K562 (cell line): ENCODE results near the gene MAP3K4. TPM values are rescaled to one million over a fixed set of nuclear protein-coding genes. Genes with fewer than 3 reads are reported as not detected.

Source experiments
- ATAC-seq: fragments of 200-7000 bp; cut with Tn5 transposase; 3 replicates; pipeline ENCODE4 v1.9.1; 2020; ENCODE audit warnings: moderate library complexity
- BruUV-seq: library from RNA; stranded (reverse); fragments of 400-500 nt; replicated peaks from 2 replicates; lab custom pipeline; 2021; lab: Mats Ljungman, UMichigan
- CTCF ChIA-PET: fragments of 300-600 bp; formaldehyde crosslinking; extraction: SDS; loops from one replicate; lab custom pipeline; 2021; ENCODE audit warnings: low intra/inter-chr PET ratio; lab: Yijun Ruan, JAX
- POLR2A ChIA-PET: fragments of 300-600, 350-650 bp; sonication (Branson Sonifier 250); formaldehyde crosslinking; extraction: SDS; loops from one replicate; lab custom pipeline; 2021; ENCODE audit warnings: antibody characterized with exemption, inconsistent platforms; lab: Yijun Ruan, JAX
- DNase-seq, 4 experiments: peaks; one replicate each; pipeline versions ENCODE4 v3.0.0 to v3.0.0-alpha.2; 2011 to 2018; ENCODE audit warnings: low spot score in 3 of 4, mixed read lengths in 3 of 4; ENCODE audit errors: extremely low read depth in 1 of 4
- FAIRE-seq: peaks from 2 replicates; lab custom pipeline; 2011; peaks lifted over from hg19 to GRCh38; lab: Jason Lieb, UNC
- H2AFZ ChIP-seq: 2 replicates; pipeline ENCODE4 v1.6.0; 2011; ENCODE audit warnings: low read depth, low read length, control low read depth, inconsistent platforms
- H3K27ac ChIP-seq: fragments of 200-600 bp; 3 replicates; pipeline ENCODE4 v1.8.0; 2011; ENCODE audit warnings: low read depth, mild to moderate bottlenecking, control low read depth, inconsistent platforms, low read length, moderate library complexity, mixed read lengths; ENCODE audit errors: extremely low read depth
- H3K27me3 ChIP-seq, 2 experiments: fragments of 300-600 bp in 1 of 2; 2 replicates in 1 of 2; 3 replicates in 1 of 2; pipeline versions ENCODE4 v1.6.0 to v1.8.0; 2011; ENCODE audit warnings: inconsistent platforms in 2 of 2, low read length in 2 of 2, mild to moderate bottlenecking in 1 of 2, mixed read lengths in 1 of 2, moderate library complexity in 1 of 2; ENCODE audit not compliant: control insufficient read depth in 2 of 2, insufficient read depth in 2 of 2
- H3K36me3 ChIP-seq: fragments of 300-600 bp; 3 replicates; pipeline ENCODE4 v1.8.0; 2011; ENCODE audit warnings: mild to moderate bottlenecking, low read length, inconsistent platforms; ENCODE audit not compliant: control insufficient read depth, insufficient read depth
- H3K4me1 ChIP-seq, 2 experiments: fragments of 200-600 bp in 1 of 2; replicated peaks in 1 of 2; 2 replicates in 1 of 2; 3 replicates in 1 of 2; pipeline versions ENCODE4 v1.5.1 to v1.8.0; 2011; ENCODE audit warnings: inconsistent platforms in 2 of 2, low read length in 2 of 2, mild to moderate bottlenecking in 1 of 2, mixed read lengths in 1 of 2, moderate library complexity in 1 of 2; ENCODE audit not compliant: control insufficient read depth in 2 of 2, insufficient read depth in 2 of 2
- H3K4me2 ChIP-seq: 2 replicates; pipeline ENCODE4 v1.6.1; 2011; ENCODE audit warnings: low read length, control low read depth, inconsistent platforms, mixed read lengths; ENCODE audit not compliant: insufficient read depth
- H3K4me3 ChIP-seq: fragments of 200-600 bp; sonication (generic), shearing (Covaris generic); 2 replicates; pipeline ENCODE4 v1.5.1; 2016; ENCODE audit warnings: control low read depth, inconsistent platforms
- H3K79me2 ChIP-seq: fragments of 200-600 bp; 3 replicates; pipeline ENCODE4 v1.8.0; 2011; ENCODE audit warnings: low read length, inconsistent platforms; ENCODE audit not compliant: control insufficient read depth, insufficient read depth
- H3K9ac ChIP-seq, 2 experiments: 2 replicates each; pipeline versions ENCODE4 v1.6.0 to v1.6.1; 2011; ENCODE audit warnings: low read depth in 2 of 2, low read length in 2 of 2, control low read depth in 1 of 2, inconsistent platforms in 1 of 2, mild to moderate bottlenecking in 1 of 2, mixed read lengths in 1 of 2; ENCODE audit not compliant: insufficient read depth in 1 of 2
- H3K9me1 ChIP-seq: one replicate; pipeline ENCODE4 v1.6.0; 2011; ENCODE audit warnings: inconsistent platforms, mild to moderate bottlenecking, low read length, moderate library complexity; ENCODE audit not compliant: control insufficient read depth, insufficient read depth
- H3K9me3 ChIP-seq: replicated peaks from 2 replicates; pipeline ENCODE4 v1.5.1; 2011; ENCODE audit warnings: low read depth, low read length, inconsistent platforms; ENCODE audit not compliant: control insufficient read depth, insufficient read depth
- H4K20me1 ChIP-seq: replicated peaks from 2 replicates; pipeline ENCODE4 v1.6.1; 2011; ENCODE audit warnings: low read length, inconsistent platforms, mixed read lengths; ENCODE audit not compliant: control insufficient read depth, insufficient read depth
- BRD4 ChIP-seq: fragments of 200-600 bp; sonication (generic); IDR thresholded peaks from 2 replicates; pipeline ENCODE4 v1.6.1; 2017; ENCODE audit warnings: inconsistent platforms
- CBX2 ChIP-seq: fragments of 200-600 bp; sonication (generic); IDR thresholded peaks from one replicate; pipeline ENCODE4 v1.6.1; 2012; ENCODE audit warnings: mild to moderate bottlenecking, low read length, inconsistent platforms; ENCODE audit not compliant: insufficient read depth, poor library complexity, severe bottlenecking
- CTBP1 ChIP-seq: fragments of 450-650 bp; IDR thresholded peaks from 2 replicates; pipeline ENCODE4 v1.6.1; 2016; ENCODE audit warnings: borderline replicate concordance
- E2F8 ChIP-seq: fragments of 450-650 bp; IDR thresholded peaks from 2 replicates; pipeline ENCODE4 v1.7.1; 2018; ENCODE audit warnings: mild to moderate bottlenecking, low read depth; ENCODE audit not compliant: partially characterized antibody
- HNRNPH1 ChIP-seq: fragments of 200-400 bp; formaldehyde crosslinking; optimal IDR thresholded peaks from 2 replicates; pipeline ENCODE3; 2017; ENCODE audit warnings: low read depth, mild to moderate bottlenecking, low read length, moderate library complexity
- HOMEZ ChIP-seq: fragments of 250-450 bp; sonication (Bioruptor Pico); IDR thresholded peaks from 2 replicates; pipeline ENCODE4 v1.4.0; 2020; ENCODE audit warnings: mild to moderate bottlenecking, moderate library complexity
- KLF13 ChIP-seq: fragments of 450-650 bp; IDR thresholded peaks from 2 replicates; pipeline ENCODE4 v1.6.1; 2016; ENCODE audit warnings: missing genetic modification characterization, low read depth, mild to moderate bottlenecking, missing compliant biosample characterization, moderate library complexity, borderline replicate concordance
- MTA2 ChIP-seq: fragments of 450-650 bp; IDR thresholded peaks from 2 replicates; pipeline ENCODE4 v1.6.1; 2016; ENCODE audit warnings: low read depth
- NUFIP1 ChIP-seq: fragments of 450-650 bp; IDR thresholded peaks from 2 replicates; pipeline ENCODE4 v1.6.1; 2018; ENCODE audit not compliant: partially characterized antibody
- POLR2H ChIP-seq: IDR thresholded peaks from 2 replicates; pipeline ENCODE4 v1.6.1; 2016; ENCODE audit warnings: missing genetic modification characterization, low read depth, mild to moderate bottlenecking, control low read depth, missing compliant biosample characterization, moderate library complexity
- STAT5B ChIP-seq: fragments of 250-450 bp; sonication (Bioruptor Pico); IDR thresholded peaks from 2 replicates; pipeline ENCODE4 v1.8.0; 2021; ENCODE audit warnings: mild to moderate bottlenecking, inconsistent platforms
- XRCC5 ChIP-seq: fragments of 200-400 bp; formaldehyde crosslinking; IDR thresholded peaks from 2 replicates; pipeline ENCODE4 v1.6.1; 2017; ENCODE audit warnings: low read depth, mild to moderate bottlenecking, low read length
- ZNF184 ChIP-seq: sonication (generic); formaldehyde crosslinking; IDR thresholded peaks from 2 replicates; pipeline ENCODE4 v1.5.0; 2020; ENCODE audit warnings: missing genetic modification reagents
- ZNF551 ChIP-seq: fragments of 250-450 bp; sonication (Bioruptor Pico); IDR thresholded peaks from 2 replicates; pipeline ENCODE4 v1.5.0; 2021; ENCODE audit warnings: mild to moderate bottlenecking, moderate library complexity
- ZNF695 ChIP-seq: fragments of 450-650 bp; formaldehyde crosslinking; IDR thresholded peaks from 2 replicates; pipeline ENCODE4 v1.4.0; 2020; ENCODE audit warnings: mild to moderate bottlenecking, moderate library complexity
- ZNF707 ChIP-seq: fragments of 250-450 bp; sonication (Bioruptor Pico); conservative IDR thresholded peaks from 2 replicates; pipeline ENCODE4 v1.8.0; 2022; ENCODE audit warnings: inconsistent platforms, mild to moderate bottlenecking, moderate library complexity
- ZNF764 ChIP-seq: fragments of 250-450 bp; sonication (Bioruptor Pico); IDR thresholded peaks from 2 replicates; pipeline ENCODE4 v1.4.0; 2020; ENCODE audit warnings: low read depth, mild to moderate bottlenecking, moderate library complexity
- WGBS: fragments of 100-300 bp; shearing (Covaris generic); methylation state at CpG from one replicate; pipeline ENCODE4 v1.1.6; 2016; ENCODE audit warnings: low coverage, mixed read lengths; ENCODE audit not compliant: insufficient coverage; ENCODE audit errors: missing lambda C conversion rate; 5-methylcytosine and 5-hydroxymethylcytosine counted together
- in situ Hi-C: fragments of 300-500 bp; cut with MboI; formaldehyde crosslinking; loops from 4 replicates; pipeline ENCODE4 v1.15.0; 2018; ENCODE audit warnings: inconsistent platforms, mixed read lengths
- intact Hi-C: fragments of 100-400 bp; cut with micrococcal nuclease; formaldehyde crosslinking; loops from 2 replicates; pipeline ENCODE4 v1.14.2; 2022
- polyA plus RNA-seq, 8 experiments: library from polyadenylated mRNA; depleted of rRNA in 4 of 8; stranded (reverse) in 5 of 8; unstranded in 3 of 8; fragments of >200 nt; fragmentation: Nextera tagmentation in 2 of 8; fragmentation: Illumina TruSeq in 1 of 8; extraction: Ambion mirVana in 2 of 8; extraction: Trizol in 1 of 8; gene quantifications; 2 replicates each; pipeline versions ENCODE4 v1.2.1 to v1.2.3, GENCODE V29; 2011 to 2014; ENCODE audit warnings: inconsistent platforms in 1 of 8, missing spikeins in 1 of 8
- total RNA-seq, 7 experiments: library from RNA; depleted of rRNA in 6 of 7; stranded (reverse); fragments of >200 nt in 6 of 7; fragmentation: Illumina TruSeq in 2 of 7; extraction: Trizol in 2 of 7; gene quantifications; 2 replicates each; pipeline versions ENCODE4 v1.2.1 to v1.2.3, GENCODE V29; 2011 to 2021; ENCODE audit warnings: low replicate concordance in 1 of 7
- TF ChIP-seq, protein P1 (sequence below): fragments of 250-450 bp; sonication (Bioruptor Pico); IDR thresholded peaks from 2 replicates; pipeline ENCODE4 v1.8.0; 2021; ENCODE audit warnings: moderate library complexity, mild to moderate bottlenecking, inconsistent platforms

MAP3K4 gene
- total and polyA plus RNA-seq, 9 of the 15 experiments (the other 6 are each of a cell fraction or from before 2014, with no cell fraction given), result 21.0 to 77.2 (median 48.9) TPM

GRCh38 chr6:161053103-161053502 is 61.5 kb downstream of the MAP3K4 start:
- Histone ChIP-seq H3K9ac (no peak overlapping the region), H3K79me2 (peaks cover 13% of the 10 kb centered on the region), H3K4me1 (0 out of 5 replicates have a peak, but pooled peaks cover 0 to 2% of the 10 kb centered on the region in 2 experiments), H3K27me3 (no peaks in the 10 kb centered on the region), H4K20me1 (no peaks in the 10 kb centered on the region), H3K9me3 (no peaks in the 10 kb centered on the region), H3K9me1 (no peaks in the 10 kb centered on the region), H3K4me3 (no peak overlapping the region), H2AFZ (no peak overlapping the region), H3K27ac (no peak overlapping the region), H3K4me2 (no peak overlapping the region), H3K36me3 (peaks cover 47% of the 10 kb centered on the region)
- intact Hi-C loops, result no loop called here
- FAIRE-seq, result no peak
- ChIA-PET POLR2A (interaction anchor here (0.5 to 1.3 kb wide), 2 partner anchors 10 to 248 kb away, joined by 5 to 9 read pairs; no protein-coding TSS in a partner anchor), CTCF (no interaction called here)
- 38% methylated on average over 2 of the region's 2 CpGs for WGBS
- in situ Hi-C loops, result no loop called here
- ATAC-seq, result peak; percentile 80
- BruUV-seq, result no TSS peak
- peak in 1 of 4 experiments; percentile 29 for DNase-seq
- TF ChIP-seq KLF13 (no peak), POLR2H (tag) (no peak), ZNF184 (CRISPR knock-in tag) (no peak), BRD4 (no peak), ZNF764 (no peak), CTBP1 (no peak), NUFIP1 (no peak), ZNF707 (CRISPR knock-in tag) (0 out of 2 replicates have a peak, but pooled peaks have one; percentile 28), CBX2 (no peak), STAT5B (CRISPR knock-in tag) (no peak), HOMEZ (CRISPR knock-in tag) (0 out of 2 replicates have a peak, but pooled peaks have one; percentile 35), E2F8 (no peak), XRCC5 (no peak), ZNF695 (CRISPR knock-in tag) (0 out of 2 replicates have a peak, but pooled peaks have one; percentile 29), ZNF551 (CRISPR knock-in tag) (no peak), MTA2 (no peak), HNRNPH1 (no peak)
- TF ChIP-seq, protein P1, sequence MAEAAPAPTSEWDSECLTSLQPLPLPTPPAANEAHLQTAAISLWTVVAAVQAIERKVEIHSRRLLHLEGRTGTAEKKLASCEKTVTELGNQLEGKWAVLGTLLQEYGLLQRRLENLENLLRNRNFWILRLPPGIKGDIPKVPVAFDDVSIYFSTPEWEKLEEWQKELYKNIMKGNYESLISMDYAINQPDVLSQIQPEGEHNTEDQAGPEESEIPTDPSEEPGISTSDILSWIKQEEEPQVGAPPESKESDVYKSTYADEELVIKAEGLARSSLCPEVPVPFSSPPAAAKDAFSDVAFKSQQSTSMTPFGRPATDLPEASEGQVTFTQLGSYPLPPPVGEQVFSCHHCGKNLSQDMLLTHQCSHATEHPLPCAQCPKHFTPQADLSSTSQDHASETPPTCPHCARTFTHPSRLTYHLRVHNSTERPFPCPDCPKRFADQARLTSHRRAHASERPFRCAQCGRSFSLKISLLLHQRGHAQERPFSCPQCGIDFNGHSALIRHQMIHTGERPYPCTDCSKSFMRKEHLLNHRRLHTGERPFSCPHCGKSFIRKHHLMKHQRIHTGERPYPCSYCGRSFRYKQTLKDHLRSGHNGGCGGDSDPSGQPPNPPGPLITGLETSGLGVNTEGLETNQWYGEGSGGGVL (CRISPR knock-in tag), result no peak
